Measurements from ENCODE around the gene SMYD2. TPM values are rescaled to one million over a fixed set of nuclear protein-coding genes. Genes with fewer than 3 reads are reported as not detected.

Gene SMYD2
- total RNA-seq = 10 to 100 TPM; 38.2 to 40.1 TPM

DNA sequence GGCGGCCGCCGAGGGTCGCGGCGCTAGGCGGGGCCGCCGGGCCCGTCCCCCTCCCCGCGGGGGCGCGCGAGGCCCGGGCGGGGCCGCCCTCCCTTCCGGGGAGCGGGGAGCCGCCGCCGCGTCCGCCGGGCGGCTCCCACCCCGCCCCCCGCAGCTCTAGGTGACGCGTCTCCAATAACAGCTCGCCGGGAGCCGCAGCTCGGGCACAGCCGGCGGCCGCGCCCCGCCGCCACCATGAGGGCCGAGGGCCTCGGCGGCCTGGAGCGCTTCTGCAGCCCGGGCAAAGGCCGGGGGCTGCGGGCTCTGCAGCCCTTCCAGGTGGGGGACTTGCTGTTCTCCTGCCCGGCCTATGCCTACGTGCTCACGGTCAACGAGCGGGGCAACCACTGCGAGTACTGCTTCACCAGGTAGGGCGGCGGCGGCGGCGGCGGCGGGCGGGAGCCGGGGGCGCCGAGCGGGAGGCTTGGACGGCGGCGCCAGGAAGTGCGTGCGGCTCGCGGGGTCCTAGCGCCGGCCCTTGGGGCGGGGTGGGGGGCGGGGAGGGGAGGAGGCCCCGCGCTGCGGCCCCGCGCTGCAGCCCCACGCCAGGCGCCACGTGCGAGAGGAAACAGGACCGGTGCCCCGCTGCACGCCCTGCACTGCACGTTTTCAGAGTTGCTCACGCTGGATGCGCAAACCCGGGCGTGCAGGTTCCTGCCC is at the start of gene SMYD2:
Gene SMYD2 (plus strand): TSS at position 139 of the 699 bp plus-strand sequence. CDS start 96 bp downstream, at position 235.
- Mint-ChIP-seq H3K4me1 (peaks cover 37% of the 10 kb centered on the region), H3K4me3 (peak within 1 kb of the TSS; percentile 92), H3K27me3 (no peaks in the 10 kb centered on the region), H3K36me3 (ENCODE audit: low read depth) (no peaks in the 10 kb centered on the region), H3K27ac (peak within 1 kb of the TSS; percentile 89), H3K9me3 (ENCODE audit: low read depth) (no peaks in the 10 kb centered on the region)
- ChIA-PET CTCF (interaction anchor here (1.0 to 2.3 kb wide), 3 partner anchors 12 to 51 kb away, joined by 3 to 13 read pairs (median 3); no protein-coding TSS in a partner anchor), POLR2A (interaction anchor here (0.6 kb wide), 1 partner anchor 1884 kb away, joined by 3 read pairs; no protein-coding TSS in a partner anchor)
- peak; percentile 82 for DNase-seq
- intact Hi-C loops (cut with DNase I, micrococcal nuclease) = loop anchor here (1.0 to 5.0 kb wide), 6 partner anchors 20 to 1714 kb away; partner anchors contain the start of gene CENPF (in 2 of the 2)
- ATAC-seq = peak; percentile 74

- no peak overlapping the region for H3K27ac Mint-ChIP-seq
- no peak for ATAC-seq
- no peak overlapping the region for H3K4me3 Mint-ChIP-seq
- peaks cover 6% of the 10 kb centered on the region for H3K27me3 Mint-ChIP-seq
- ChIA-PET CTCF (interaction anchor here (1.0 kb wide), 1 partner anchor 28 kb away, joined by 3 read pairs; no protein-coding TSS in a partner anchor), POLR2A (no interaction called here)
- no peaks in the 10 kb centered on the region for H3K4me1 Mint-ChIP-seq
- intact Hi-C loops (cut with DNase I, micrococcal nuclease) = no loop called here
- H3K36me3 Mint-ChIP-seq (ENCODE audit: low read depth) = no peaks in the 10 kb centered on the region
- no peaks in the 10 kb centered on the region for H3K9me3 Mint-ChIP-seq (ENCODE audit: low read depth)
- DNase-seq = no peak
Measured at GRCh38 chr1:214233856-214234634, 46.9 kb upstream of the SMYD2 start.

DNA sequence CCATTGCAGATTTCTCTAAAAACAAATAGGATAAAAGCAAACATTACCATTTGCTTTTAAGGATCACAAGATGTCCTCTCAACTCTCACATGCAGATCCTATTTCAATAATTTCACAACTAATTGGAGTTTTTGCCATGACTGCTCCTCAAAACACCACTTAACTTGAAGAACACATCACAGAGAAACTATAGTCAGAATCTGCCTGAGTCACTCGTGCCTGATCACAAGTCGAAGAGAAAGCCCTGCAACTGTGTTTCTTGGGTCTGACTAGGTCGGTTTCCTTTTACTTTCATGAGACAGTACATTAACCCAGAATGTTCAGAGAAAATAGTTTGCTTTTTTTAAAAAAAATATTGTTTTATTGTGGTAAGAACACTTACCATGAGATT is 46.3 kb upstream of the SMYD2 start:
- no peak overlapping the region for H3K4me3 Mint-ChIP-seq
- POLR2A ChIA-PET = no interaction called here

GRCh38 chr1:214236477-214236876 is 44.5 kb upstream of the SMYD2 start:
- Mint-ChIP-seq H3K4me3 (no peak overlapping the region), H3K27ac (no peak overlapping the region), H3K36me3 (ENCODE audit: low read depth) (no peaks in the 10 kb centered on the region), H3K9me3 (ENCODE audit: low read depth) (no peaks in the 10 kb centered on the region), H3K4me1 (no peaks in the 10 kb centered on the region), H3K27me3 (peaks cover 15% of the 10 kb centered on the region)
- ATAC-seq (no peak), DNase-seq (no peak)
- intact Hi-C loops (cut with DNase I, micrococcal nuclease) = no loop called here
- ChIA-PET POLR2A (no interaction called here), CTCF (interaction anchor here (1.2 to 2.2 kb wide), 3 partner anchors 11 to 92 kb away, joined by 3 to 11 read pairs (median 3); no protein-coding TSS in a partner anchor)

More for the DNA sequence above, 46.3 kb upstream of the SMYD2 start:
- CTCF ChIA-PET = interaction anchor here (1.0 kb wide), 1 partner anchor 27 kb away, joined by 3 read pairs; no protein-coding TSS in a partner anchor
- no peak for DNase-seq
- H3K27ac Mint-ChIP-seq = no peak overlapping the region
- intact Hi-C loops (cut with DNase I, micrococcal nuclease) = no loop called here
- no peaks in the 10 kb centered on the region for H3K9me3 Mint-ChIP-seq (ENCODE audit: low read depth)
- ATAC-seq = peak; percentile 55
- H3K4me1 Mint-ChIP-seq = no peaks in the 10 kb centered on the region
- H3K36me3 Mint-ChIP-seq (ENCODE audit: low read depth) = no peaks in the 10 kb centered on the region
- H3K27me3 Mint-ChIP-seq = peaks cover 6% of the 10 kb centered on the region

DNA sequence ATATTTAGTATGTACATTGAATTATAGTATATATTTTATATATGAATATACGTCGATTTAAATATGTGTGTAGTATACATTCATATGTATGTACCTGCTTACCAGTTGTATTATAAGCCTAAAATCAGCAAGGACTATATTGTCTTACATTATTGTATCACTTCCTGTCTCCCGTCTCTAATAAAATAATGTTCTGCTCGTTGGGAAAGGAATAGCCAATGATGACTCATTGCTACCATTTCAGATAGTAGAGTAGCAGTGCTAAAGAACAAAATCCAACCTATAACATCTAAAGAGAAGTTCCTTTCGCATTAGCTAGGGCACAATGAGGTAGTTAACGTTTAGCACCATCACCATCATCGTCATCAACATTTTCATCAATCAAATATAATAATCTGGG is 39.9 kb upstream of the SMYD2 start:
- Mint-ChIP-seq H3K4me1 (peaks cover 3% of the 10 kb centered on the region), H3K27ac (no peak overlapping the region), H3K4me3 (no peak overlapping the region), H3K27me3 (peaks cover 20% of the 10 kb centered on the region), H3K9me3 (ENCODE audit: low read depth) (no peaks in the 10 kb centered on the region), H3K36me3 (ENCODE audit: low read depth) (no peaks in the 10 kb centered on the region)
- ATAC-seq (no peak), DNase-seq (no peak)
- intact Hi-C loops (cut with DNase I, micrococcal nuclease) = no loop called here
- ChIA-PET POLR2A (no interaction called here), CTCF (no interaction called here)

DNA sequence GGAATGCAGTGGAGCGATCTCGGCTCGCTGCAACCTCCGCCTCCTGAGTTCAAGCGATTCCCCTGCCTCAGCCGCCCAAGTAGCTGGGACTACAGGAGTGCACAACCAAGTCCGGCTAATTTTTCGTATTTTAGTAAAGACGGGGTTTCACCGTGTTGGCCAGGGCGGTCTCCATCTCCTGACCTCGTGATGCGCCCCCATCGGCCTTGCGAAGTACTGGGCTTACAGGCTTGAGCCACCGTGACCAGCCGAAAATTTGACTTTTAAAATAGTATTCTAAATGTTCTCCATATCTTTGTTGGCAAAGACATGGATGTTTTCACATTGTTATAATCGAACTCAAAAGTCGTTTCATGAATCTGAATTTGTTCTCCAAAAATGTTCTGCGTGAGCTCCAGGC is 36.7 kb upstream of the SMYD2 start:
- no peak overlapping the region for H3K27ac Mint-ChIP-seq
- no peak for ATAC-seq
- no peak for DNase-seq
- CTCF ChIA-PET = interaction anchor here (0.8 kb wide), 1 partner anchor 80 kb away, joined by 3 read pairs; no protein-coding TSS in a partner anchor
- no peaks in the 10 kb centered on the region for H3K9me3 Mint-ChIP-seq (ENCODE audit: low read depth)
- no peaks in the 10 kb centered on the region for H3K36me3 Mint-ChIP-seq (ENCODE audit: low read depth)
- H3K4me3 Mint-ChIP-seq = no peak overlapping the region
- H3K4me1 Mint-ChIP-seq = peaks cover 3% of the 10 kb centered on the region
- H3K27me3 Mint-ChIP-seq = peaks cover 31% of the 10 kb centered on the region
- POLR2A ChIA-PET = no interaction called here
- intact Hi-C loops (cut with DNase I, micrococcal nuclease) = no loop called here

GRCh38 chr1:214244841-214245240 is 36.1 kb upstream of the SMYD2 start:
- peaks cover 30% of the 10 kb centered on the region for H3K27me3 Mint-ChIP-seq

DNA sequence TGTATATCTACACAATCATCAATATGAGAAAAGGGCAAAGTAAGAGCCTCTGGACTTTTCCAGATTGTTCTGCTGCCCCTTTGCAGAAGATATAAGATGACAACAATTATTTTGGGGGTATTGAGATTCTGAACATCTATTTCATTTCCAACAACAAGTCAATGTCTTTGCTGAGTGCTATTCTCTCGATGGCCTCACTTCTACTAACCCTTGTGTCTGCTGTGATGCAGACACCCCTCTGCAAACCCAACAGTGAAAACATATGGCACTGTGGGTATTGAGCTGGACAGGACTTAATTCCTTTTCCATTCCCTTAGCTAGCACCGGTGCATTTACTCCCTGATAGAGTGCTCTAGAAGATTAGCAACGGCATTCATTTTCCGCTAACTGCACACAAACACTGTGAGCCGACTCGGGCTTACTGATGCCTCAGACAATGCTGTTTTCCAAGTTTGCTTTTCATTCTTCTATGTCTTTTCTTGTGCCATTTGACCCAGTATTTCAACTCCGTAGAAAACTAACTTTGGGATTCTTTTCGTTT is 33.4 kb upstream of the SMYD2 start:
- ChIA-PET CTCF (no interaction called here), POLR2A (no interaction called here)
- DNase-seq (no peak), ATAC-seq (no peak)
- Mint-ChIP-seq H3K4me1 (peaks cover 3% of the 10 kb centered on the region), H3K4me3 (no peak overlapping the region), H3K9me3 (ENCODE audit: low read depth) (no peaks in the 10 kb centered on the region), H3K27ac (no peak overlapping the region), H3K27me3 (peaks cover 23% of the 10 kb centered on the region), H3K36me3 (ENCODE audit: low read depth) (no peaks in the 10 kb centered on the region)
- intact Hi-C loops (cut with DNase I, micrococcal nuclease) = no loop called here

More at GRCh38 chr1:214244841-214245240, 36.1 kb upstream of the SMYD2 start:
- DNase-seq (no peak), ATAC-seq (no peak)
- H3K27ac Mint-ChIP-seq = no peak overlapping the region
- intact Hi-C loops (cut with DNase I, micrococcal nuclease) = no loop called here
- H3K4me1 Mint-ChIP-seq = peaks cover 3% of the 10 kb centered on the region
- ChIA-PET CTCF (no interaction called here), POLR2A (no interaction called here)
- no peak overlapping the region for H3K4me3 Mint-ChIP-seq
- H3K36me3 Mint-ChIP-seq (ENCODE audit: low read depth) = no peaks in the 10 kb centered on the region
- H3K9me3 Mint-ChIP-seq (ENCODE audit: low read depth) = no peaks in the 10 kb centered on the region

DNA sequence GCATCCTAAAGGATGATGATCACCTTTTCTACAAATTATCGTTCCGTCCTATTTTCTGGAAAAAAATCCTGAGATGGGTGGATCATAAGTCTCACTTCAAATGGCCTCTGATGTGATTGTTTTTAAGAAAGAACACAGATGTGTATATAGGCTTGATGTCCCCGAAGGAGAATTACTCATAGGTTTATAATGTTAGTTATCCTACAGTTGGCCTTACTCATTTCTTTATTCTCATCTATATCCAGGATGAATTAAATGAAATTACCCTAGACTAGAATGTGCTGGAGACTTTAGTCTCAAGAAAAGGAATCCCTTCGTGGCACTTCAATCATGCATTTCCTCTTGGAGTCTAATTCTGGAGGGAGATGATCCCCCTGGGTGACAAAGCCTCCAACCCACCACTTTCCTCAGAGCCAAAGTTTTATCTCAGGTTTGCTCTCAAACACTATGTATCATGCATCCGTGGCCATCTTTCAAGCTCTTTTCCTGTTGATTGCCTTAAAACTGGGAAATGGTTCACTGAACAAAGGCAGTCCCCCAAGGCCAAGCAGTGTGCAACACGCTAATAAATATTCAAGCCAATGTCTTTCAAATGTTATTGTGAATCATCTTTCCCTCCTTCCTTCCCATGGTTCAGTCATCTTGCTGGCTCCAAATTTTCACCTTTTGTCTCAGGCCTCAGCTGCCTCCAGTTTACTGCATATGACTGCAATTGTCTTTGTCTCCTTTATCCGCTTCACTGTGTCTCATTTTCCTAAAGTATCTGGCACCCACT is 32.5 kb upstream of the SMYD2 start:
- ATAC-seq = no peak
- Mint-ChIP-seq H3K27ac (no peak overlapping the region), H3K27me3 (peaks cover 23% of the 10 kb centered on the region), H3K36me3 (ENCODE audit: low read depth) (no peaks in the 10 kb centered on the region), H3K9me3 (ENCODE audit: low read depth) (no peaks in the 10 kb centered on the region), H3K4me3 (no peak overlapping the region), H3K4me1 (peaks cover 3% of the 10 kb centered on the region)
- CTCF ChIA-PET = no interaction called here
- intact Hi-C loops (cut with DNase I, micrococcal nuclease) = no loop called here
- POLR2A ChIA-PET = no interaction called here
- DNase-seq = no peak

DNA sequence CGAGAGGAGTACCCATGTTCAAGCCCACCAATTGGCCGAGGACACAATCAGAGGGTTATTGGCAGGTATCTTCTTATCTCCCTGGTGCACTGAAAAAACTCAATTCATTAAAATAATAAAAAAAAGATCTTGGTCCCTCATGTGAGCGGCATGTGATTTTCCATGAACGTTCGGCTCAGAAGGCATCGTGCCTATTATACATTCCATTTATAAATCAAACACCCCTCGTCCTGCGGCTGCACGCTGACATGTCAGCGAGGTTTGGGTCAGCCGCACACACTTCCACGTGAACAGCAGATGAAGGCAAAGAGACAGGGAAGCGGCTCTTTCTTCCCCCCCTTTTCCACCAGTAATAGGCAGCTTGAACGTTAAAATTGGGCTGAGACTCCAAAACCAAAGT is 31.3 kb upstream of the SMYD2 start:
- Mint-ChIP-seq H3K9me3 (ENCODE audit: low read depth) (no peaks in the 10 kb centered on the region), H3K4me3 (no peak overlapping the region), H3K27me3 (peaks cover 22% of the 10 kb centered on the region), H3K4me1 (peaks cover 3% of the 10 kb centered on the region), H3K36me3 (ENCODE audit: low read depth) (no peaks in the 10 kb centered on the region), H3K27ac (no peak overlapping the region)
- POLR2A ChIA-PET = no interaction called here
- CTCF ChIA-PET = interaction anchor here (0.8 to 1.1 kb wide), 4 partner anchors 68 to 83 kb away, joined by 3 to 4 read pairs (median 3); no protein-coding TSS in a partner anchor
- DNase-seq (no peak), ATAC-seq (no peak)
- intact Hi-C loops (cut with DNase I, micrococcal nuclease) = loop anchor here in 1 of 2 experiments (10.0 kb wide), 1 partner anchor 315 kb away; no protein-coding TSS in a partner anchor

GRCh38 chr1:214251354-214251753 is 29.6 kb upstream of the SMYD2 start:
- H3K36me3 Mint-ChIP-seq (ENCODE audit: low read depth) = no peaks in the 10 kb centered on the region
- no peak overlapping the region for H3K27ac Mint-ChIP-seq
- H3K4me3 Mint-ChIP-seq = no peak overlapping the region
- ChIA-PET CTCF (interaction anchor here (1.8 to 13.4 kb wide), 3 partner anchors 10 to 77 kb away, joined by 6 to 342 read pairs (median 27); no protein-coding TSS in a partner anchor), POLR2A (no interaction called here)
- peaks cover 18% of the 10 kb centered on the region for H3K27me3 Mint-ChIP-seq
- ATAC-seq (no peak), DNase-seq (no peak)
- intact Hi-C loops (cut with DNase I, micrococcal nuclease) = loop anchor here in 1 of 2 experiments (10.0 kb wide), 1 partner anchor 313 kb away; no protein-coding TSS in a partner anchor
- H3K9me3 Mint-ChIP-seq (ENCODE audit: low read depth) = no peaks in the 10 kb centered on the region
- no peaks in the 10 kb centered on the region for H3K4me1 Mint-ChIP-seq
